Thyroid gland (tissue), 4 donors: ENCODE results near the gene ACAT1. TPM values are rescaled to one million over a fixed set of nuclear protein-coding genes. Genes with fewer than 3 reads are reported as not detected.

Experiments used
- DNase-seq, 2 donors: peaks; one replicate each; pipeline ENCODE4 v3.0.0-alpha.2; 2019
- H3K27ac ChIP-seq, 3 donors: fragments of 200-600 bp; sonication (generic); 1 replicate in 2 of 3; 2 replicates in 1 of 3; pipeline ENCODE4 v1.5.1; 2016 to 2019; ENCODE audit warnings: mild to moderate bottlenecking in 1 of 3, moderate library complexity in 1 of 3
- H3K27me3 ChIP-seq: fragments of 200-600 bp; sonication (generic); one replicate; pipeline ENCODE4 v1.5.1; 2019
- H3K36me3 ChIP-seq, 2 donors: fragments of 200-600 bp; sonication (generic); one replicate each; pipeline ENCODE4 v1.5.1; 2016 to 2019
- H3K4me1 ChIP-seq, 2 donors: fragments of 200-600 bp; sonication (generic); one replicate each; pipeline ENCODE4 v1.5.1; 2017 to 2019
- H3K4me3 ChIP-seq, 3 donors: fragments of 200-600 bp; sonication (generic); replicated peaks in 1 of 3; 1 replicate in 2 of 3; 2 replicates in 1 of 3; pipeline ENCODE4 v1.5.1; 2016; ENCODE audit warnings: mild to moderate bottlenecking in 1 of 3
- H3K9me3 ChIP-seq: fragments of 200-600 bp; sonication (generic); one replicate; pipeline ENCODE4 v1.5.1; 2017
- CTCF ChIP-seq, 6 experiments: fragments of 200-600 bp in 3 of 6; fragments of 450-650 bp in 3 of 6; sonication (generic) in 3 of 6; IDR thresholded peaks; one replicate each; pipeline ENCODE4 v1.5.1; 2016 to 2019; ENCODE audit warnings: antibody characterized with exemption in 6 of 6, mild to moderate bottlenecking in 2 of 6, inconsistent platforms in 1 of 6, moderate library complexity in 1 of 6
- POLR2A ChIP-seq, 2 donors: fragments of 450-650 bp; IDR thresholded peaks; one replicate each; pipeline ENCODE4 v1.6.1; 2017; ENCODE audit warnings: antibody characterized with exemption in 2 of 2, mild to moderate bottlenecking in 2 of 2, moderate library complexity in 1 of 2
- WGBS, 2 donors: methylation state at CpG; one replicate each; pipeline ENCODE4 v1.1.5; 2017; 5-methylcytosine and 5-hydroxymethylcytosine counted together
- intact Hi-C: fragments of 100-400 bp; cut with DNase I; formaldehyde crosslinking; loops from one replicate; pipeline ENCODE4 v1.15.1; 2023
- total RNA-seq, 4 donors: library from RNA; depleted of rRNA; stranded (reverse); fragments of >200 nt; gene quantifications; one replicate each; pipeline ENCODE4 v1.2.3, GENCODE V29; 2016

ACAT1 gene
- 100 to 1,000 TPM in 2 of 4 donors, 10 to 100 TPM in 2; 69.9 to 399 (median 144) TPM for total RNA-seq

DNA sequence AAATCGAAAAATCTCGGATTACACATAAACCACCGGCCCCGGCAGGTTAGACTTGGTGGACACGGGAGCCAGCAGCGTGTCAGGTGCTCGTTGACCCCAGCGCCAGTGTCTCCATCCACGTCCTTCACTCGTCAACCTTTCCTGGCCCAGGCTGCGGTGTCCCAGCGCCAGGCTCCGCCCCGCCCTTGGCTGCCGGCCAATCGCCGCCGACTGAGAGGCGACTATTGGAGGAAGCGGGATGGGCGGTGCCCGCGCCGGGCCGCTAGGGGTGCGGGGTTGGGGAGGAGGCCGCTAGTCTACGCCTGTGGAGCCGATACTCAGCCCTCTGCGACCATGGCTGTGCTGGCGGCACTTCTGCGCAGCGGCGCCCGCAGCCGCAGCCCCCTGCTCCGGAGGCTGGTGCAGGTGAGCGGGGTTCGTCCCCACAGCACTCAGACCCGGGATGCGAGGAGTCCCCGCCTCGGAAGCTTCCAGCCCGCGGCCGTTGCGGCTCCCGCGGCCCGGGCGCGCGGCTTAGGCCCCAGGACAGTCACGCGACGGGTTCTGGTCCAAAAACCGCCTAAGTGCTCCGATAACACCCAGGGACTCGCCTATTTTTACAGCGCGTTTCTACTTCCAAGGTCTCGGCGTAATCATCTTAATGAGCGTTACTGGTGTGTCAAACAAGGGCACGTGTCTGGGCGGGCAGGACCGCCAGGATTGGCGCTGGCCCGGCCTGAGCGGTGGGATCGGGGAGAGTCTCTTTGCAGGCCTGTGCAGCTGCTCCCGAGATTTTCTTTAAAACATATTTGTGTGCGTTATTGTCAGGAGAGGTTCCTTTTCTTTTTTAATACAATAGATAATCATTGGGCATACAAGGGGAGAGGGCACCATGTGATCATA lies at the start of gene ACAT1:
ACAT1 (plus strand) TSS at position 294 of the 882 bp plus-strand sequence; CDS start at position 334, 40 bp downstream.
- Histone ChIP-seq H3K4me1 (peaks cover 21 to 33% of the 10 kb centered on the region in 2 donors), H3K27me3 (no peaks in the 10 kb centered on the region), H3K9me3 (no peaks in the 10 kb centered on the region), H3K4me3 (peak within 1 kb of the TSS; percentile 48 to 54 (median 53)), H3K36me3 (no peaks in the 10 kb centered on the region), H3K27ac (peak within 1 kb of the TSS; percentile 85 to 96 (median 91))
- peak in 4 of 6 experiments; percentile 17 to 49 (median 24) for TF ChIP-seq CTCF (IDR thresholded peaks at IDR 0.05)
- TF ChIP-seq POLR2A (IDR thresholded peaks at IDR 0.05) = peak; percentile 33 to 94
- 1% methylated on average over 29 to 43 of the region's 73 CpGs for WGBS, 2 donors
- intact Hi-C loops = loop anchor here (10.0 kb wide), 1 partner anchor 103 kb away; the partner anchor contains the start of genes ATM and NPAT
- DNase-seq = peak; percentile 98 to 99

- Histone ChIP-seq H3K9me3 (no peaks in the 10 kb centered on the region), H3K4me3 (no peak overlapping the region), H3K36me3 (peaks cover 3 to 9% of the 10 kb centered on the region in 2 donors), H3K4me1 (peaks cover 3 to 5% of the 10 kb centered on the region in 2 donors), H3K27me3 (no peaks in the 10 kb centered on the region), H3K27ac (no peak overlapping the region)
- 86 to 87% methylated on average over 1 of the region's 1 CpG for whole genome bisulfite sequencing, 2 donors
- no peak for TF ChIP-seq POLR2A (IDR thresholded peaks at IDR 0.05)
- TF ChIP-seq CTCF (IDR thresholded peaks at IDR 0.05) = no peak
- intact Hi-C loops = no loop called here
- DNase-seq = no peak
These were observed 36.6 kb upstream of the ACAT1 start for GRCh38 chr11:108084811-108085210.

DNA sequence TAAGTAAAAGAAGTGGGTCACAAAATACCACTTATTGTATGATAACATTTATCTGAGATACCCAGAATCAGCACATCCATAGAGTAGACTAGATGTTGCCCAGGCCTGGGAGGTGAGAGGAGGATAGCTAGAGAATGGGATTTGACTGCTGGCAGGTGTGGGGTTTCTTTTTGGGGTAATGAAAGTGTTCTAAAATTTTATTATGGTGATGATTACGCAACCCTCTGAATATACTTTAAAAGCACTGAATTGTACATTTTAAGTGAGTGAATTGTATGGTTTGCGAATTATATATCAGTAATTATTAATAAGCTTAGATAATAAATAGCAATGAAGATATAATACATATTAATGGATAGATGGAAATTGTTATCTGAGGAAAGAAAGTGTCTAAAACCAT lies 35.7 kb upstream of the ACAT1 start:
- Histone ChIP-seq H3K9me3 (no peaks in the 10 kb centered on the region), H3K4me3 (no peak overlapping the region), H3K4me1 (peaks cover 3 to 5% of the 10 kb centered on the region in 2 donors), H3K36me3 (peaks cover 0 to 9% of the 10 kb centered on the region in 2 donors), H3K27me3 (no peaks in the 10 kb centered on the region), H3K27ac (no peak overlapping the region)
- TF ChIP-seq CTCF (IDR thresholded peaks at IDR 0.05) (no peak), POLR2A (IDR thresholded peaks at IDR 0.05) (no peak)
- intact Hi-C loops = no loop called here
- no peak for DNase-seq
- 99% methylated on average over 2 of the region's 2 CpGs for WGBS, 2 donors

- Histone ChIP-seq H3K27ac (no peak overlapping the region), H3K27me3 (no peaks in the 10 kb centered on the region), H3K4me1 (no peaks in the 10 kb centered on the region), H3K36me3 (peaks cover 12 to 18% of the 10 kb centered on the region in 2 donors), H3K9me3 (no peaks in the 10 kb centered on the region), H3K4me3 (no peak overlapping the region)
- DNase-seq = no peak
- 46 to 48% methylated on average over 2 of the region's 2 CpGs for WGBS, 2 donors
- intact Hi-C loops = no loop called here
- no peak for TF ChIP-seq POLR2A (IDR thresholded peaks at IDR 0.05)
- TF ChIP-seq CTCF (IDR thresholded peaks at IDR 0.05) = no peak
These were observed 29.2 kb upstream of the ACAT1 start for GRCh38 chr11:108092134-108092533.
